Left kidney (tissue), 8 donors: ENCODE results near the gene GAGE2A. TPM values are rescaled to one million over a fixed set of nuclear protein-coding genes. Genes with fewer than 3 reads are reported as not detected.
"Not testable (repeated sequence)": the region's sequence is repeated elsewhere in the genome, so short reads cannot be mapped to it uniquely, and the experiment has no call there.

Experiments
- DNase-seq: peaks from one replicate; pipeline ENCODE4 v3.0.0-alpha.2; 2013
- long read RNA-seq, 8 donors: transcript quantifications; one replicate each; lab custom pipeline, GENCODE V29; 2026
- polyA plus RNA-seq: library from polyadenylated mRNA; unstranded; fragments of 120-200 nt; gene quantifications from one replicate; pipeline ENCODE4 v1.2.1, GENCODE V29; 2013; ENCODE audit not compliant: insufficient read length

Gene GAGE2A
- not detected for polyA plus RNA-seq
- long read RNA-seq, donor 1, result 0 reads
- long read RNA-seq, donor 2, result 0 reads
- long read RNA-seq, donor 3, result 0 reads
- long read RNA-seq, donor 4, result 0 reads
- long read RNA-seq, donor 5, result 0 reads
- long read RNA-seq, donor 6, result 0 reads
- long read RNA-seq, donor 7, result 0 reads
- long read RNA-seq, donor 8, result 0 reads

- DNase-seq, result not testable (repeated sequence)
Measured at GRCh38 chrX:49589196-49589595, at the start of gene GAGE2A. Gene GAGE2A, plus strand, starts transcription at chrX:49589496. Its CDS starts 1,155 bp downstream, at chrX:49590651.

- DNase-seq, result not testable (repeated sequence)
Measured at GRCh38 chrX:49541433-49541832, 47.9 kb upstream of the GAGE2A start, which contains the start of gene GAGE12D. Gene GAGE12D, plus strand, starts transcription at chrX:49541733. Its CDS starts 1,155 bp downstream, at chrX:49542888.

- not testable (repeated sequence) for DNase-seq
Measured at GRCh38 chrX:49550989-49551388, 38.3 kb upstream of the GAGE2A start, which contains the start of gene GAGE12E. Gene GAGE12E, plus strand, starts transcription at chrX:49551289. Its CDS starts 1,155 bp downstream, at chrX:49552444.

- not testable (repeated sequence) for DNase-seq
Measured at GRCh38 chrX:49560542-49560941, 28.8 kb upstream of the GAGE2A start, which contains the start of gene GAGE12F. Gene GAGE12F, plus strand, starts transcription at chrX:49560842. Its CDS starts 1,155 bp downstream, at chrX:49561997.

GRCh38 chrX:49568728-49569127 is 20.6 kb upstream of the GAGE2A start:
- not testable (repeated sequence) for DNase-seq

- DNase-seq, result not testable (repeated sequence)
Measured at GRCh38 chrX:49569152-49569551, 20.1 kb upstream of the GAGE2A start.

- not testable (repeated sequence) for DNase-seq
Measured at GRCh38 chrX:49570100-49570499, 19.2 kb upstream of the GAGE2A start, which contains the start of gene GAGE12G. Gene GAGE12G, plus strand, starts transcription at chrX:49570400. Its CDS starts 1,155 bp downstream, at chrX:49571555.

- not testable (repeated sequence) for DNase-seq
Measured at GRCh38 chrX:49579649-49580048, 9.6 kb upstream of the GAGE2A start, which contains the start of gene GAGE12H. Gene GAGE12H, plus strand, starts transcription at chrX:49579949. Its CDS starts 1,155 bp downstream, at chrX:49581104.

GRCh38 chrX:49589769-49590478 is 628 bp downstream of the GAGE2A start:
- DNase-seq, result not testable (repeated sequence)

GRCh38 chrX:49590488-49590887 is 1.2 kb downstream of the GAGE2A start:
- DNase-seq, result not testable (repeated sequence)

- DNase-seq, result not testable (repeated sequence)
Measured at GRCh38 chrX:49598720-49599119, 9.4 kb downstream of the GAGE2A start, which contains the start of gene GAGE1. Gene GAGE1, plus strand, starts transcription at chrX:49599020. Its CDS starts 1,155 bp downstream, at chrX:49600175.

- DNase-seq, result no peak
Measured at GRCh38 chrX:49610718-49611310, 21.5 kb downstream of the GAGE2A start.

- no peak for DNase-seq
Measured at GRCh38 chrX:49618574-49618973, 29.3 kb downstream of the GAGE2A start.

GRCh38 chrX:49627086-49627777 is 37.9 kb downstream of the GAGE2A start:
- peak; percentile 19 for DNase-seq

GRCh38 chrX:49644991-49645637 is 55.8 kb downstream of the GAGE2A start:
- no peak for DNase-seq

Other genes starting within 250 kb of the GAGE2A start
- gene GAGE12C, start 57.3 kb upstream of the GAGE2A start, polyA plus RNA-seq, result not detected
- gene GAGE12D, start 47.8 kb upstream of the GAGE2A start, polyA plus RNA-seq, result not detected
- gene GAGE12E, start 38.2 kb upstream of the GAGE2A start, polyA plus RNA-seq, result not detected
- gene GAGE12F, start 28.7 kb upstream of the GAGE2A start, polyA plus RNA-seq, result not detected
- gene GAGE12G, start 19.1 kb upstream of the GAGE2A start, polyA plus RNA-seq, result not detected
- gene GAGE12H, start 9.5 kb upstream of the GAGE2A start, polyA plus RNA-seq, result not detected
- not detected for gene GAGE1, start 9.5 kb downstream of the GAGE2A start, polyA plus RNA-seq
- not detected for gene PAGE1, start 106.5 kb downstream of the GAGE2A start, polyA plus RNA-seq
- 0.30 TPM for gene PAGE4, start 239.8 kb downstream of the GAGE2A start, polyA plus RNA-seq